NCI-H1930 (cell line): ENCODE data around the gene PROC.
A peak's percentile ranks its signal among the peaks of the same experiment; 100 is the strongest.
"Not testable (repeated sequence)": the region's sequence is repeated elsewhere in the genome, so short reads cannot be mapped to it uniquely, and the experiment has no call there.

Experiments
- DNase-seq, 2 experiments: peaks; one replicate each; lab custom pipeline; 2025; lab: John Stamatoyannopoulos, UW

The PROC gene

DNA sequence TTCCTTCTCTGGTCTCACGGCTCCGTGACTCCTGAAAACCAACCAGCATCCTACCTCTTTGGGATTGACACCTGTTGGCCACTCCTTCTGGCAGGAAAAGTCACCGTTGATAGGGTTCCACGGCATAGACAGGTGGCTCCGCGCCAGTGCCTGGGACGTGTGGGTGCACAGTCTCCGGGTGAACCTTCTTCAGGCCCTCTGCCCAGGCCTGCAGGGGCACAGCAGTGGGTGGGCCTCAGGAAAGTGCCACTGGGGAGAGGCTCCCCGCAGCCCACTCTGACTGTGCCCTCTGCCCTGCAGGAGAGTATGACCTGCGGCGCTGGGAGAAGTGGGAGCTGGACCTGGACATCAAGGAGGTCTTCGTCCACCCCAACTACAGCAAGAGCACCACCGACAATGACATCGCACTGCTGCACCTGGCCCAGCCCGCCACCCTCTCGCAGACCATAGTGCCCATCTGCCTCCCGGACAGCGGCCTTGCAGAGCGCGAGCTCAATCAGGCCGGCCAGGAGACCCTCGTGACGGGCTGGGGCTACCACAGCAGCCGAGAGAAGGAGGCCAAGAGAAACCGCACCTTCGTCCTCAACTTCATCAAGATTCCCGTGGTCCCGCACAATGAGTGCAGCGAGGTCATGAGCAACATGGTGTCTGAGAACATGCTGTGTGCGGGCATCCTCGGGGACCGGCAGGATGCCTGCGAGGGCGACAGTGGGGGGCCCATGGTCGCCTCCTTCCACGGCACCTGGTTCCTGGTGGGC, 10.0 kb downstream of the PROC start:
- no peak for DNase-seq

DNA sequence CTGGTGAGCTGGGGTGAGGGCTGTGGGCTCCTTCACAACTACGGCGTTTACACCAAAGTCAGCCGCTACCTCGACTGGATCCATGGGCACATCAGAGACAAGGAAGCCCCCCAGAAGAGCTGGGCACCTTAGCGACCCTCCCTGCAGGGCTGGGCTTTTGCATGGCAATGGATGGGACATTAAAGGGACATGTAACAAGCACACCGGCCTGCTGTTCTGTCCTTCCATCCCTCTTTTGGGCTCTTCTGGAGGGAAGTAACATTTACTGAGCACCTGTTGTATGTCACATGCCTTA, 10.5 kb downstream of the PROC start:
- DNase-seq, result no peak

DNA sequence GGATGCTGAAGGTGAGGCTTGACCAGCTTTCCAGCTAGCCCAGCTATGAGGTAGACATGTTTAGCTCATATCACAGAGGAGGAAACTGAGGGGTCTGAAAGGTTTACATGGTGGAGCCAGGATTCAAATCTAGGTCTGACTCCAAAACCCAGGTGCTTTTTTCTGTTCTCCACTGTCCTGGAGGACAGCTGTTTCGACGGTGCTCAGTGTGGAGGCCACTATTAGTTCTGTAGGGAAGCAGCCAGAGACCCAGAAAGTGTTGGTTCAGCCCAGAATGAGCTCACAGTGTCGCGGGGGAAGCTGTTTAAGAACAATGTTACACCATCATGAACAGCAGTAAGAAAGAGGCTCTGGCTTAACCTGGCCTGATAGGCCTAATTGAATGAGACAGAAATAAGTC, 11.1 kb downstream of the PROC start:
- no peak for DNase-seq

DNA sequence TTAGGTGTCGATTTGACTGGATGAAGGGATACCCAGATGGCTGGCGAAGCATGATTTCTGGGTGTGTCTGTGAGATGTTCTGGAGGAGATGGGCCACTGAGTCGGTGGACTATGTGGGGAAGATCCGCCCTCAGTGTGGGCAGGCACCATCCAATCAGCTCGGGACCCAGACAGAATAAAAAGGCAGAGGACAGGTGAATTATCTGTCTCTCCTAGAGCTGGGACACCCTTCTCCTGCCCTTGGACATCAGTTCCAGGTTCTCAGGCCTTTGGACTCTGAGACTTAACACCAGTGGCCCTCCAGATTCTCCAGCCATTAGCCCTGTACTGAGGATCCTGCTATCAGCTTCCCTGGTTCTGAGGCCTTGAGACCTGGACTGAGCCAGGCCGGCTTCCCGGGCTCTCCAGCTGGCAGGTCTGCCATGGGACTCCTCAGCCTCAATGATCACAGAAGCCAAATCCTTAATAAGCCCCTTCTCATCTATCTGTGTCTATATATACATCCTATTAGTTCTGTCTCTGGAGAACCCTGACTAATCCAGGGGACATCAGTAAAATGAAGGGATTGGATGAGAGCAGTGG, 11.7 kb downstream of the PROC start:
- no peak for DNase-seq

DNA sequence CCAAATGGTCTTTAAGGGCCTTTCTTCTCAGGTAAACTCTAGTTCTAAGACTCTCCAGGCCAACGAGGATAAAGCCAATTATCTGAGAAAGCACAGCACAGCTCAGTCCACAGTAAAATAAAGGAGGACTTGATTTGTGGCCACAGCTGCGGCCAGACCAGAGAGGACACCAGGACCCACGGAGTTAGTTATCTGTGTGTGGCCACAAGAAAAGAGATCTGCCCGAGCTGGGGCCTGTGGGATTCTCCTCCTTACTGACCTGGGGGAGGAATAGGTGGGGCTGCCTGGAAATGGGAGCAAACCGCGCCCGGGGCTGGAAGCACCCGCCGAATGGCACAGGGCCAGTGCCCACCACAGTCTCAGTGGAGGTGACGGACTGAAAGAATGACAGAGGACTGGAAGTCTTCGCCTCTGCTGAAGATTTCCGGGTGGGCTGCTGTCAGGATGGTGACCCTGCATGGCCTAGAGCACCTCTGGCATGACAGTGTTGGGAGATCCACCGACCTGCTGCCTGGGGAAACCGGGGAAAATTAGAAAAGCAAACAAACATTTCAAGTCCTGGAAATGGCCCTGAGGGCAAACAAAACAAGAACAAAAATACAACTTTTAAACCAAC, 13.3 kb downstream of the PROC start:
- no peak for DNase-seq

DNA sequence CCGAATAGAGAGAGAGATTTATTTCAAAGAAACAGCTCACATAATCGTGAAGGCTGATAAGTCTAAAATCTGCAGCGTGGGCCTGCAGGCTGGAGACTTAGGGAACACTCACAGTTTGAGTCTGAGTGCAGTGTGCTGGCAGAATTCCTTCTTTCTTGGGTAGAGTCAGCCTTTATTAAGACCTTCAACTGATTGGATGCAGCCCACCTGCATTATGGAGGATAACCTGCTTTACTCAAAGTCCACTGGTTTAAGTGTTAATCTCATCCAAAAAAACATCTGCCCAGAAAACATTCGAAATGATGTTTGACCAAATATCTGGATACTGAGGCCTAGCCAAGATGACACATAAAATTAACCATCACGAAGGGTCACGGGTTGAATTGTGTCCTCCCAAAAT, 16.3 kb downstream of the PROC start:
- no peak for DNase-seq

DNA sequence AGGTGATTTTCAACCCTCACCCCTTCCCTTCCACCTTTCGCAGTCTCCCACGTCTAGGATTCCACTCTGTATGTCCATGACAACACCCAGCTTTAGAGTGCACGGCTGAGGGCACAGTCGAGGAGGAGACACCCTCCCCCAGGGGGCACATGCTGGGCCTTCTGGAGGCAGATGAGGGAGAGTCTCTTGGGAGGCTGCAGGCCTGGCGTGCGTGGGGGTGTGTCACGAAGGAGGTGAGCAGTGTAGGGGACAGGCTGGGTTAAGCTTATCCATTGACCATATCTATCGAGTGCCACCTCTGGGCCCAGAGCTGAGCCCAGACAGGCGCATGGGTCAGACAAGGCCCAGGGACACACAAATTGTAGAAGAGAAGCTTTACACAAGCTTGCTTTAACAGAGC, 18.8 kb downstream of the PROC start:
- DNase-seq, result no peak

DNA sequence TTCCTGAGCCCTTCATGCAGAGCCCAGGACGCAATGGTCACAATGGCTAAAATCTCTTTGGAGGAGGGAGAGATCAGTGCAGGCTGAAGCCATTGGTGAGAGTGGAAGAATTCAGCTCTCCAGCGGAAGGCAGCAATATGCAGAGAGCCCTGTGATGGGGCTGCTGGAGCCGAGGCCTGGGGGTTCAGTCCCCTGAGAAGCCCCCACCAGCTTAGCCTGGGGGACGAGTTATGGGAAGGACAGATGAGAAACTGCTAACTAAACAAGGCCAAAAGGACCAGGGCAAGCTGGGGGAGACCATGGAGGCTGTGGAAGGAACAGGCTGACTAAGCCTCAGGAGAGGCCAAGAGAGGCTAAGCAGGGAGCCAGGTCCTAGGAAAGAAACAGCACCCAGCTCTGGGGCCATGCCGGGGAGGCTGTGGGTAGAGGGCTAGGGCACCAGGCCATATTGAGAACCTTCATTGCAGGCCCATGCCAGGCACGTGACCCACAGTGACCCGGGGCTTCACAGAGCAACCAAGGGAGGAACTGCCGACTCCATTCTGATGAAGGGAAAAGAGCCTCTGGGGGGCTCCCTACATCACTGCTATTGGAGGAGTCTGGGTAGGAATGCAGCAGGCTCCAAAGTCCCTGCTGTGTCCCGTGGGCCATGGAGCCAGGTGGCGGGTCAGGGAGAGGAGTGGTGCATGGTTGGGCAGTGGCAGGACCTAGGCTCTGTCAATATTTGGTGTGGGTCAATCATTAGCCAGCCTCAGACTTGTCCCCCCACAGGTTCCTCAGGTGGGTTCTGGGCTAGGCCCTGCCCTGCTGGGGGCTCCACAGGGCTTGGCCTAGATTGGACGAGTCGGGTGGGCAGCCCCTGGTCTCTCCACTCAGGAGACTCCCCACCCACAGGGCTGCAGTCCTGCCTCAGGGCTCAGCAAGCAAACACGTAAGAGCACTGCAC, 19.8 kb downstream of the PROC start:
- DNase-seq, result no peak

DNA sequence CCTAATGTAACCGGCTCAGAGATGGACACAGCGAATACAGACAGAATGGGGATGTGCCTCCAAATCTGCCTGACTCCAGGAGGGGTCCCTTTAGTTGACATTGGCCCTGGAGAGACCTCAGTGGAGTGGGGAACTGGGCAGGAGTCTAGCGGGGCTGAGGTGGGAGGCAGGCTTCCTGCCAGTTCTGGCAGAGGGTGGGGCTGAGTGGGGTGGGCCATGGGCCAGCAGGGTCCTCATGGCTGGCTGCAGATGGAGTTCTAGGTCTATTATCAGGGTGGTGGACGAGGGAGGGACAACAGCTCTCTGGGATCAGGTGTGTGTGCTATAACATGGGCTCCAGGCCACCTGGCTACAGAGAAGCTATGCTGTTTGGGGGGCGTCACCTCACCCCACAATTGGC, 21.1 kb downstream of the PROC start:
- no peak for DNase-seq

DNA sequence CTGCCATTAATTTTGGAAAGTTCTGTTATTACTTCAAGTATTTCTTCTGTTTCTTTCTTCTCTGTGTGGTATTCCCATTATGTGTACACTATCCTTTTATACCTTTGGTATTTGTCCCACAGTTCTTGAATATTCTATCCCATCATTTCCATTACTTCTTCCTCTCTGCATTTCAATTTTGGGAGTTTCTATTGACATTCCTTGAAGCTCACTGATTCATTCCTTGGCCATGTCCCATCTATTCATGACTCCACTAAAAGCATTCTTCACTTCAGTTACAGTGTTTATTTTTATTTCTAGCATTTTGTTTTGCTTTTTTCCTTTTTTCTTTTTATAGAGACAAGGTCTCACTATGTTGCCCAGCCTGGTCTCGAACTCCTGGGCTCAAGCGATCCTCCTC, 30.3 kb downstream of the PROC start:
- DNase-seq, result no peak

DNA sequence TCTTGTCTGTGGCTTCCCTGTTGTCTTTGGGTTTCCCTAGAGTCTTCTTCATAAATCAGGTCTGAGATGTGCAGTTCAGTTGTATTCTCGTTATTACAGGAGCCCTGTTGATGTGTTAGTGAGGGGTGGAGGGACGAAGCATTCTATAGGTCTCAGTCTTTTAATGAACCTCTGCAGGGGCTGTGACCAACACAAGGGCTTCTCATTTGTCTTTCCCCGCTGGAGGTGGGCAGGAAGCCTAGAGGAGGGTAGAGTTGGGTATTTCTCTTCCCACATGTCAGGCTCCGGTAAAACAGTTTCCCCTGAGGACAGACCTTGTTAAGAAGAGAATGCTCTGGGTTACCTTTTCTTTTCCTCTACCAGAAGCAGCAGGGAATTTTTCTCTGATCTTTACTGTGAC, 31.2 kb downstream of the PROC start:
- peak in 1 of 2 experiments; percentile 13 for DNase-seq

DNA sequence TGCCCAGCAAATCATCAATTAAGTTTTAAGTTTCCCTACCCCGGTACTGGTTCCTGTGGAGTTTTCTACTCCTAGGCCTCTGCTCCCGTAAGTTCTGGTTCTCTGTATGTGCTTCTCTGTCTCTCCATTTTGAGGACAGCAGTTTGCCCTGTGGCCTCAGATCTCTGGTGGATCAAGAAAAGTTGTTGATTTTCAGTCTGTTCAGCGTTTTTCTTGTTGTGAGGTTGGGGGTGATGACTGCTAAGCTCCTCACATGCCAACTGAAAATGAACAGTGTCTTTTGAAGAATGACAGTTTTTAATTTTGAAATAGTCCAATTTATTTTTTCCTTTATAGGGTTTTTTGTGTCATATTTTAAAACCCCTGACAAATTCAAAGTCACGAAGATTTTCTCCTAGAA, 31.7 kb downstream of the PROC start:
- DNase-seq, result no peak

DNA sequence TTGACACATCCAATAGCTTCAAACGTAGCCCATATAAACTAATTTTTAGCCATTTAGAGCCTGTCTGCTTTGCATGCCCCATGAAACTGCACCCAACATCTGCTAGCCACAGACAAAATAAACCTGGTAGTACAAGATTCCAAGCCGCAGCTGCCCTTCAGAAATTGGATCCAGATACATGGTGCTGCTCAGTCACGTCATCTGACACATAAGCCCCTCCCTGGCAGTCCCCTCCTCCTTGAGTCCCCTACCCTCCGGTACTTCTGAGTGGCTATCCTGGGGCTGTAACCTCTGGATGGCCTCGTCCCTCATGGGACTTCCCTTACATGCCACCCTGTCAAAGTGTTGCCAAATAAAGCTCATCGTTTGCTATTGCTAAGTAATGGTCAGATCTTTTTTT, 33.8 kb downstream of the PROC start:
- no peak for DNase-seq

DNA sequence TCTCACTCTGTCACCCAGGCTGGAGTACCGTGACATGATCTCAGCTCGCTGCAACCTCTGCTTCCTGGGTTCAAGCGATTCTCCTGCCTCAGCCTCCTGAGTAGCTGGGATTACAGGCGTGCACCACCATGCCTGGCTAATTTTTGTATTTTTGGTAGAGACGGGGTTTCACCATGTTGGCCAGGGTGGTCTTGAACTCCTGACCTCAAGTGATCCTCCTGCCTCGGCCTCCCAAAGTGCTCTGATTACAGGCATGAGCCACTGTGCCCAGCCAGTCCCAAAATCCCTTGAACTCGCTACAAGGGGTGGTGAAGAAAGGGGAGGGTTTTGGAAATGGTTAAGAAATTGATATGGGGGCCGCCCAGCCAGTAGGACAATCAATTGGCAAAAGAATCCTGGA, 34.2 kb downstream of the PROC start:
- not testable (repeated sequence) for DNase-seq

DNA sequence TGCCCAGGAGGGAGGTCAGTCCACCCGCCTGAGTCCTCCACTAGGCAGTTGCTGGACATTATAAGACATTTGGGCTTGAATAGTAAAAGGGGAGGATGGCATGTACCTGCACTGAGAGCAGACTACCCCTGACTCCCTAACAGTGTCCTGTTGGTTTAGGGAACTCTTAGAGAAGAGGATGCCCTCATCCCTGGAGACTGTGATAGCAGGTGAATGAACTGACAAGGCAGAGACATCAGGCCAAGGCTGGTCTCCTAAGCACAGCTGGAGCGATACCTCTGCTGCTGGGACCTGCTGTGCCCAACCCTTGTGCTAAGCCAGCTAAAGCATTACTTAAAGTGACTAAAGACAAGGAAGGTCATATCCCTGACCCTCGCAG, 34.8 kb downstream of the PROC start:
- DNase-seq, result no peak

DNA sequence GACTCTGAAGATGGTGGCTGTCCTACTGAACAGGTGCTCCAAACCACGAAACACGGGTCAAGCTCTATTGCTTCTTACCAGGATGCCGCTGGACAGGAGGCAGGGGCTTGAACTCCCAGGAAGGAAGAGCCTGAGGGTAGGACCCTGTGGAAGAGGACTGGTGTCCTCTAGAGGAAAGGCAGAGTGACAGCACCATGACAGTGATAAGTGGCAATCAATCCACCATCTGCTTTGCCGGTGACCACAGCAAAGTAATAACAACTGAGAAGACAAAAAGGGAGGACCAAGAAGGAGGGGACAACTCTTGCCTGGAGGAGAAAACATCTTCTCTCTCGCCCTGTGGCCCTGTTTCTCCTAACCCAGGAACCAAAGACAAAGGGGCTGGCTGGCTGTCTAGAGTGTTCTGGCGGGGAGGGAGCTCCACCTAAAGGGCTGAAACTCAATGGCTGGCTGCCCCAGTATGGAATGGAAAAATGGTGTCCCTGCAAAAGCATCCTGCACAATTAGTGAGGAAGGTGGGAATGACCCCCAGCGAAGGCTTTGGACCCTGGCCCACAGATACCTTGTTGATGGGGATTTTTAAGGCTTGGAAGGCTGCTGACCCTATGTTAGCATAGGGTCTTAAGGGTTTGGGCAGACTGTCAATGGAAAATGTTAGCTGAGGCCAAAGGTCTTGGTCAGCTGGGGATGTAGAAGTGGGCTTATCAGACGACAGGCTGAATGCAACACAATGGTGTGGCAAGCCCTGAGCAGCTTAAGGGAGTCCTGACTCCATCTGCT, 35.4 kb downstream of the PROC start:
- no peak for DNase-seq

DNA sequence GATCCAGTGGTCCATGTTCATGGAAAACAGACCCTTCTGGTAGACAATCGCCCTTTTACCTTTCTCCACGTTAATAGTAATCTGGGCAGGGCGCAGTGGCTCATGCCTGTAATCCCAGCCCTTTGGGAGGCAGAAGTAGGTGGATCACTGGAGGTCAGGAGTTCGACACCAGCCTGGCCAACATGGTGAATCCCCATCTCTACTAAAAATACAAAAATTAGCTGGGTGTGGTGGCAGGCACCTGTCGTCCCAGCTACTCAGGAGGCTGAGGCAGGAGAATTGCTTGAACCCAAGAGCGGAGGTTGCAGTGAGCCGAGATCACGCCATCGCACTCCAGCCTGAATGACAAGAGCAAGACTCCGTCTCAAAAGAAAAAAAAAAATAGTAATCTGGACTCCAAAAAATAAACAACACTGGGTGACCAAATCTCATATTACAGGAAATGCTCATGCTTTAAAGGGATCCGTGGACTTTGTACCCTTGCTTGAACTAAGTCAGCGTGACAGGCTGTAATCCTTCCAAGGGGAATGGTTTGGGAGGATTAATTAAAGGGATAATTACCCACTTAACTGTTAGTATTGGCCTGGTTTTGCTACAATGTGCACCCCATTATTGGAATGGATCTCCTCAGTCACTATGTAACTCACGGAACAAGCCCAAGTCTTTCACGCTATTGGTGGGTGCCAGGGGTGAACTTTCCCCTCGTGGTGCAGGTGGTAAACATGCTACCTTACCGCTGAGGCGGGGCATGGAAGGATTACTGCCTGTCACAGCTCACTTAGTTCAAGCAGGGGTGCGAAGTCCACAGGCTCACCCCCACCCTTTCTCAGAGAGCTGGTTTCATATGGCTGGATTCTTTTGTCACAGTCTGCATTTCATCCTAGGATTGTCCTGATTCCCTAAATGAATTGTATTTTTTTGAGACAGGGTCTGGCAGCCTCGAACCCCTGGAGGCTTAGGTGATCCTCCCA, 36.7 kb downstream of the PROC start:
- DNase-seq, result no peak

DNA sequence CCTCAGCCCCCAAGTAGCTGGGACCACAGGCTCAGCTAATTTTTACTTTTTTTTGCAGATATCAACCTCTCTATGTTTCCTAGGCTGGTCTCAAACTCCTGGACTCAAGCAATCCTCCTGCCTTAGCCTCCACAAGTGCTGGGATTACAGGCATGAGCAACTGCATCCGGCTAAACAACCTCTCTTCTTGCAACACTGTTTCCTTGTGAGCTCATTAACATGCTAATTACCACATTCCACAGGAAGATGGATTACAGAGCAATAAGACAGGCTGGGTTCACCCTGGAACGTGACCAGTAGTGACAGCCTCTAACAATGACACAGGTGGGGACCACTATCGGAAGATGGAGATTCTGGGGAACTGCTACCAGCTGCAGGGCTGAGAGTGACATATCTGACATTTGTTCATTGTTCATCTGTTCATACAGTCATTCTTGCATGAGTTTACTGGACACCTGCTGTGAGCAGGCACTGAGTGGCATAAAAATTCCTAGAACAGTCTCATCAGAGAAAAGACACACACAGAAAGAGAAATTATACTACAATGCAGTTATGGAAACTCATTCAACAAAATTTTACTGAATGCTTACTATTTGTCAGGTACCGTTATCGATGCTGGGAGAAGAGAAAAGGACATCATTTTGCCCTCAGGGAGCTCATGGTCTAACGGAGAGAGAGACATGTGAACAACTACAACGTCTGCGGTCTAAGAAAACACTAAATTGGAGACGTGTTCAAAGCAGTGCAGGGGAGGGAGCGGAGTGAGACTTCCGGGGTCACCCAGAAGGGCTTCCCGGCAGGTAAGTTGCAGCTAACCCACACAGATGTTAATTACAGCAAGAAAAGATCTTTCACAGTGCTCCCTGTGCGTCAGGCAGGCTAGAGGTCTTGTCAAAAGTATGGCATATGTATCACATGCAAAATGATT, 37.6 kb downstream of the PROC start:
- DNase-seq, result no peak

DNA sequence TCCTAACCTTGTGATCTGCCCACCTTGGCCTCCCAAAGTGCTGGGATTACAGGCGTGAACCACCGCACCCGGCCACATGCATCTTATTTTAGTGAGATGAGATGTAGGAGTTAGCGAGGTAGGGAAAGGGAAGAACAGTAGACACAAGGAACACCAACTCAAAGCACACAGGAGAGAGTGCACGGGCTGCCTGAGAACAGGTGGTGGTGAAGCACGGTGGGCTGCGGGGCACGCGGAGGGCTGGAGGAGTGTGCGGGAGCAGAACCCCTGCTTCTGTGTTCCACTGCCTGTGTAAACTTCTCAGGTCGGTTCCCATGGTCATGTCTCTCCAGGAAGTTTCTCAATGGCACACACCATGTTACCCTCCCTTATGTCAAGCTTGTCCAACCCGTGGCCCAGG, 38.7 kb downstream of the PROC start:
- no peak for DNase-seq

DNA sequence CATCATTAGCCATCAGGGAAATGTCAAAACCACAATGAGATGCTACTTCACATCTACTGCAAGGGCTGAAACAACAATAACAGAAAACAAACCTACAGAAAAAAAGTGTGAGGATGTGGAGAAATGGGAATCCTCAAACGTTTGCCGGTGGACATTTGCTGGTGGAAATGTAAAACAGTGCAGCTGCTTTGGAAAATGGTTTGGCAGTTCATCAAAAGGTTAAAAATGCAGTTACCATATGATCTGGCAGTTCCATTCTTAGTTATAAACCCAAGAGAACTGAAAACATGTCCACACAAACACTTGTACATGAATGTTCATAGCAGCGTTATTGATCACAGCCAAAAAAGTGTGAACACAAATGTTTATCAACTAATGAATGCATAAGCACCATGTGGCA, 44.2 kb downstream of the PROC start:
- no peak for DNase-seq
